ENCODE results near the gene TYSND1. TPM values are rescaled to one million over a fixed set of nuclear protein-coding genes. Genes with fewer than 3 reads are reported as not detected.
"Not testable (repeated sequence)": the region's sequence is repeated elsewhere in the genome, so short reads cannot be mapped to it uniquely, and the experiment has no call there.

Gene TYSND1
- total RNA-seq, 1 donor from 2014 or later = 6.6 TPM

DNA sequence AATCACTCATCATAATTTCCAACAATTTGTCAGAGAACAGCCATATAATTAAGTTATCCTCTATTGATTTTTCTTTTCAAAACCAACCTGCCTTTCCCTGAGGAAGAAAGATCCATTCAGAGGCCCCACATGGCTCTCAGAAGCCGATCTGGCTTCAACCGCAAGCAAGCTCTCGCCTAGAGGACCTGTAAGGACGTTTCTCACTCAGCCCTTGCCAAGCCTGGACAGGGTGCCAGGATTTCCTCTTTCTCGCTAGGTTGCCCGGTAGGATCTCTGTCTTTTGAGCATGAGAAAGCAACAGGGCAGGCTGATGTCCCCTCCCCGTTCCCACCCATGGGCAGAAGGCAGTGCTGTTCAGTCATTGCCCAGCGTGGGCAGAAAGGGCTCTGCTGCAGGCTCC, 26.9 kb downstream of the TYSND1 start:
- DNase-seq (peak; percentile 44), ATAC-seq (peak; percentile 63)
- intact Hi-C loops (cut with micrococcal nuclease) = no loop called here

- ATAC-seq (no peak), DNase-seq (no peak)
- intact Hi-C loops (cut with micrococcal nuclease) = no loop called here
Measured at GRCh38 chr10:70119197-70119596, 27.3 kb downstream of the TYSND1 start.

DNA sequence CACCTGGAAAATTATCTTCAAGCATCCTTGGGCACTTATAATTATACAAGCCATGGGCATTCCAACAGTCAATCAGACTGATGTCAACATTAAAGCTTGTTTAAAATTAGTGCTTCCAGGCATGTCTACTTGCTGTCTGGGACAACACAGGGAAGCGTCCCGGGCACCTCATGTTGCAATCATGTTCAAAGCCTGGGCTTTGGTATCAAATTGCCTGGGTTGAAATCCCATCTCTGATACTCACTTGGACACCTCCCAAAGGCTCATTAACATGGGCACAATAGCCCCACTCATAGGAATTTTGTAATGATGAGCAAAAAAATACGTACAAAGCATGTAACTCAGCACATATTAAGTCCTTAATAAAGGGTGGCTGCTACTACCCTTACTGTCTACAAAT, 28.3 kb downstream of the TYSND1 start:
- ATAC-seq (no peak), DNase-seq (no peak)
- intact Hi-C loops (cut with micrococcal nuclease) = no loop called here

- DNase-seq (no peak), ATAC-seq (no peak)
- intact Hi-C loops (cut with micrococcal nuclease) = no loop called here
Measured at GRCh38 chr10:70117646-70118045, 28.9 kb downstream of the TYSND1 start.

GRCh38 chr10:70115948-70116682, 30.4 kb downstream of the TYSND1 start:
- intact Hi-C loops (cut with micrococcal nuclease) = no loop called here
- DNase-seq (peak; percentile 47), ATAC-seq (peak; percentile 58)

DNA sequence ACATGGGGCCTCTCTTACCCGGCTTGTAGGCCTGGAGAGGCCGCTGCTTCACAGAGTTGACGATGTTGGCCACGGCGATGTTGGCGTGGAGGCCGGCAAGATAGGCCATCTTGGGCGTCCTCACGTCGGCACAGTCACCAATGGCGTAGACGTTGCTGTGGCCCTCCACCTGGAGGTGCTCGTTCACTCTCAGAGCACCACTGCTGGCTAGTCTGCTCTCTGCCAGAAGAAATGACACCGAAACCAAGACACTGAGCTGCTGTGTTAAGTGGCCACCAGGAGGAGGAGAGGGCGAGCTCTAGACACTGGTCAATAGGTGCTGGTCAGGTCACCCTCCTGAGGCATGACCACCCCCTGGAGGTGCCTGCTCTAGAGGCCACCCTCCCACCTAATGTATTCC, 31.6 kb downstream of the TYSND1 start:
- ATAC-seq (no peak), DNase-seq (no peak)
- intact Hi-C loops (cut with micrococcal nuclease) = no loop called here

GRCh38 chr10:70112071-70112470, 34.4 kb downstream of the TYSND1 start:
- ATAC-seq = no peak
- intact Hi-C loops (cut with micrococcal nuclease) = no loop called here

GRCh38 chr10:70111496-70111895, 35.0 kb downstream of the TYSND1 start:
- intact Hi-C loops (cut with micrococcal nuclease) = no loop called here
- DNase-seq = no peak

More at GRCh38 chr10:70112071-70112470, 34.4 kb downstream of the TYSND1 start:
- no peak for DNase-seq

DNA sequence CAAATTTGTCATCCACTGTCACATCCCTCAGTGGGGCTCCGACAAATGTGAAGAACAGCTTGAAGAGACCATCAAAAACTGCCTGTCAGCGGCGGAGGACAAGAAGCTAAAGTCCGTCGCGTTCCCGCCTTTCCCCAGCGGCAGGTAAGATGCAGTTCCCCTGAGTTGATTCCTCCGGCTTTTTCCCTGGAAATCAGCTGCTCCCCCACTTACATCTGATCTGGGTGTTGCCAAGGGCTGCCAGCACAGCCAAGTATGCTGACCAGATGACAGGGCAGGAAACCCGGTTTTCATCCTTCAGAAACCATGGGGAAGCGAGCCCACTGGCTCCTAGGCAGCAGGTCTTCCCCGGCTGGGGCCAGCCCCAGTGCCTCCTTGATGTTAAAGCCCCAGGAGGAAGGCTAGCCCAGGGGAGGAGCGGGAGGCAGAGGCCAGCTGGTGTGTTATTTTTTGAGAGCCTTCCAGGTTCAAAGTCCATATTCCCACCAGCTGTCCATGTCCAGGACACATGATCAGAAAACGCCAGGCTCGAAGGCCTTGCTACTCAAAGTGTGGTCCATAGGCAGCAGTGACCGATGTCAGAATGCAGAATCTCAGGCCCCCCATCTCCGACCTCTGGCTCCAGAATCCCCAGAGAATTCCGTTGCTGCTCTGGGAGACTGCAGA, 37.3 kb downstream of the TYSND1 start:
- no peak for ATAC-seq

More at GRCh38 chr10:70111496-70111895, 35.0 kb downstream of the TYSND1 start:
- ATAC-seq = no peak

DNA sequence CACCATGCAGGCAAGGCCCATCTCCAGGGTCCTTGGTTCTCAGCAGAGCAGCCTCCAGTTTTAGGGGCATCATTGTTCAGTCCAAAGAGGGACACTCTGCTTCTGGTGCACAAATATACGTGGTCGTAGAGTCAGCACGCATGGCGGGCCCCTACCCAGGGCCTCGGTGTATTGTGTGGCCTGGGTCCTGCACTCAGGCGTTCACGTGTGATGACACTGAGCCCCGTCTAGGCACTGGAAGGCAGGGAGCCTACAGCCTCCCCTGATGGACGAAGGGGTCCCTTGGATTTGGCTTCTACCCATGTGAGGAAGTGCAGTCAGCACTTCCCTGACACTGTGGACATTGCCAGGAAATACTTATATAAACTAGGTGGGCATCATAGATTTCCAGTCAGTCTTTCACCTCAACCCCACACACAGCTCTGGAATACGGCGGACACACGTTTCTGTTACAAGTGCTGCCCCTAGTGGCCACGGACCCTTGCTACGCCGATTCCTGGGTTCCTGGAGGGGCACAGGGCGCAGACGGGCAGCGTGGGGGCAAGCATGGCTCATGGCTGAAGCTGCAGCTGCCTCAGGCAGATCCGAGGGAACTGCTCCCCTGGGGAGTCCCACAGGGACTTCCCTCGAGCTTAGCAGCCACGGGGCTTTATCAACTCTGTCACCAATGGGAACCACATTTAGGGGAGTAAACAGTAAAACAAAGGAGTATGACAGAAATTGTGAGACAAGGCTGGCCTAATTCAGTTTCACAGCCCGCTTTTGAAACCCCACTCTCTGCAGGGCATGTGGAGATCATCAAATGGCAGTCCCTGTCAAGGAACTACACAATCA, 39.3 kb downstream of the TYSND1 start:
- intact Hi-C loops (cut with micrococcal nuclease) = no loop called here
- ATAC-seq (no peak), DNase-seq (no peak)

More for the DNA sequence above, 37.3 kb downstream of the TYSND1 start:
- DNase-seq = no peak
- intact Hi-C loops (cut with micrococcal nuclease) = no loop called here

DNA sequence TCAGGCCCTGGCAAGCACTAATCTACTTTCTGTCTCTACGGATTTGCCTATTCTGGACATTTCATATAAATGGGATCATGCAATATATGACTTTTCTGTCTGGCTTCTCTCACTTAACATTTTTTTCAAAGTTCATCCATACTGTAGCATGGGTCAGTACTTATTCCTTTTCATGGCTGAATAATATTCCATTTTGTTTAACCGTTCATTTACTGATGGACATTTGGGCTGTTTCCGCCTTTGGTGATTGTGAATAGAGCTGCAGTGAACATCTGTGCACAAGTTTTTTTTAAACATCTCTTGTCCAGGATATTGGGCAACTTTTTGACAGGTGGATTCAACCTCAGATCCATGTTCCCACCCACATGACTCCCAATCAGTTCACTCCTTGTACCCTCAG, 44.8 kb downstream of the TYSND1 start:
- no peak for DNase-seq
- no peak for ATAC-seq
- intact Hi-C loops (cut with micrococcal nuclease) = no loop called here

- DNase-seq; ATAC-seq; intact Hi-C loops (cut with micrococcal nuclease): not testable (repeated sequence)
Measured at GRCh38 chr10:70101068-70101562, 45.4 kb downstream of the TYSND1 start.

- no peak for DNase-seq
- ATAC-seq = no peak
- intact Hi-C loops (cut with micrococcal nuclease) = no loop called here
Measured at GRCh38 chr10:70098271-70098670, 48.2 kb downstream of the TYSND1 start.

GRCh38 chr10:70097459-70097858, 49.0 kb downstream of the TYSND1 start:
- intact Hi-C loops (cut with micrococcal nuclease) = no loop called here
- DNase-seq (no peak), ATAC-seq (no peak)

GRCh38 chr10:70096705-70097420, 49.6 kb downstream of the TYSND1 start:
- no peak for DNase-seq
- intact Hi-C loops (cut with micrococcal nuclease) = no loop called here

DNA sequence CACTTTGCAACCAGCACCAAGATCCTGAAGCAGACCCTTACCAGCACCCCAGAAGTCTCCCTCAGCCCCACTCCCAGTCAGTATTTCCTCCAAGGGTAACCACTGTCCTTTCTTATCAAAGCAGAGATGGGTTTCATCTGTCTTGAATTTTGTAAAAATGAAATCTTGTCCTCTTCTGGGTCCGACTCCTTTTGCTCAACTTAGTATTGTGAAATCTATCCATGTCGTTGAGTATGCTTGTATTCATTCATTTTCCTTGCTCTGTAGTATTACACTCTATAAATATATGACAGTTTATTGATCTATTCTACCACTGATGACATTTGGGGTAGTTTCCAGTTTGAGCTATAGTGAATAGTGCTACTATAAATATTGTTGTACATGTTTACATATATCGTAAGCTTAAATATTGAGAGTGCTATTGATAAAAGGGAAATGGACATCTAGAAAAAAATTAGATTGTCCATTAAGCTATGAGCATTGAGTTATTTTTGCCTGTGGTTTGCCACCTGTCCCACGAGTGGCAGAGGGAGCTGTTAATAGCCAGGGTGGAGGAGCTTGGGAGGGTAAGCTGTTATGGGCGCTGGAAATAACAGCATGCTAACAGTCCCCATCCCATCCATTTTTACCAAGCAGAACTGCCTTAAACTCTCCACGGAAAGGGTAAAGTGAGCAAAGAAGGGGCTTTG, 50.3 kb downstream of the TYSND1 start:
- DNase-seq = no peak
- no peak for ATAC-seq
- intact Hi-C loops (cut with micrococcal nuclease) = no loop called here

More at GRCh38 chr10:70096705-70097420, 49.6 kb downstream of the TYSND1 start:
- ATAC-seq = no peak

- no peak for ATAC-seq
- DNase-seq = no peak
- intact Hi-C loops (cut with micrococcal nuclease) = no loop called here
Measured at GRCh38 chr10:70094250-70094649, 52.2 kb downstream of the TYSND1 start.

- ATAC-seq (no peak), DNase-seq (no peak)
- intact Hi-C loops (cut with micrococcal nuclease) = no loop called here
Measured at GRCh38 chr10:70093335-70093944, 53.1 kb downstream of the TYSND1 start.

Data from left ventricle myocardium superior (tissue), 1 donor.